Sigmoid colon (tissue), 4 donors: Measurements from ENCODE around the gene CRACR2A.

Experiments used
- EP300 ChIP-seq, 4 donors: sonication (generic); formaldehyde crosslinking; IDR thresholded peaks; one replicate each; pipeline ENCODE4 v1.6.1; 2017; ENCODE audit warnings: antibody characterized with exemption in 4 of 4
- POLR2A ChIP-seq, 2 donors: fragments of 450-650 bp; IDR thresholded peaks; one replicate each; pipeline ENCODE4 v1.6.1; 2016; ENCODE audit warnings: antibody characterized with exemption in 2 of 2, mild to moderate bottlenecking in 2 of 2, moderate library complexity in 2 of 2
- POLR2AphosphoS5 ChIP-seq, 4 donors: sonication (generic); formaldehyde crosslinking; IDR thresholded peaks; one replicate each; pipeline ENCODE4 v1.6.1; 2017; ENCODE audit warnings: antibody characterized with exemption in 4 of 4
- TF ChIP-seq, protein P1 (sequence below), 4 experiments: fragments of 450-650 bp in 3 of 4; fragments of 200-600 bp in 1 of 4; IDR thresholded peaks; one replicate each; pipeline ENCODE4 v1.5.1; 2016 to 2019; ENCODE audit warnings: antibody characterized with exemption in 4 of 4, mild to moderate bottlenecking in 3 of 4, moderate library complexity in 2 of 4

GRCh38 chr12:3636328-3636727 lies 116.6 kb downstream of the CRACR2A start:
- TF ChIP-seq, protein P1, sequence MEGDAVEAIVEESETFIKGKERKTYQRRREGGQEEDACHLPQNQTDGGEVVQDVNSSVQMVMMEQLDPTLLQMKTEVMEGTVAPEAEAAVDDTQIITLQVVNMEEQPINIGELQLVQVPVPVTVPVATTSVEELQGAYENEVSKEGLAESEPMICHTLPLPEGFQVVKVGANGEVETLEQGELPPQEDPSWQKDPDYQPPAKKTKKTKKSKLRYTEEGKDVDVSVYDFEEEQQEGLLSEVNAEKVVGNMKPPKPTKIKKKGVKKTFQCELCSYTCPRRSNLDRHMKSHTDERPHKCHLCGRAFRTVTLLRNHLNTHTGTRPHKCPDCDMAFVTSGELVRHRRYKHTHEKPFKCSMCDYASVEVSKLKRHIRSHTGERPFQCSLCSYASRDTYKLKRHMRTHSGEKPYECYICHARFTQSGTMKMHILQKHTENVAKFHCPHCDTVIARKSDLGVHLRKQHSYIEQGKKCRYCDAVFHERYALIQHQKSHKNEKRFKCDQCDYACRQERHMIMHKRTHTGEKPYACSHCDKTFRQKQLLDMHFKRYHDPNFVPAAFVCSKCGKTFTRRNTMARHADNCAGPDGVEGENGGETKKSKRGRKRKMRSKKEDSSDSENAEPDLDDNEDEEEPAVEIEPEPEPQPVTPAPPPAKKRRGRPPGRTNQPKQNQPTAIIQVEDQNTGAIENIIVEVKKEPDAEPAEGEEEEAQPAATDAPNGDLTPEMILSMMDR (IDR thresholded peaks at IDR 0.05) = no peak
- TF ChIP-seq EP300 (IDR thresholded peaks at IDR 0.05) = no peak
- no peak for TF ChIP-seq POLR2A (IDR thresholded peaks at IDR 0.05)
- no peak for TF ChIP-seq POLR2AphosphoS5 (IDR thresholded peaks at IDR 0.05)
